ENCODE measurements around the gene SERPIND1.

DNA sequence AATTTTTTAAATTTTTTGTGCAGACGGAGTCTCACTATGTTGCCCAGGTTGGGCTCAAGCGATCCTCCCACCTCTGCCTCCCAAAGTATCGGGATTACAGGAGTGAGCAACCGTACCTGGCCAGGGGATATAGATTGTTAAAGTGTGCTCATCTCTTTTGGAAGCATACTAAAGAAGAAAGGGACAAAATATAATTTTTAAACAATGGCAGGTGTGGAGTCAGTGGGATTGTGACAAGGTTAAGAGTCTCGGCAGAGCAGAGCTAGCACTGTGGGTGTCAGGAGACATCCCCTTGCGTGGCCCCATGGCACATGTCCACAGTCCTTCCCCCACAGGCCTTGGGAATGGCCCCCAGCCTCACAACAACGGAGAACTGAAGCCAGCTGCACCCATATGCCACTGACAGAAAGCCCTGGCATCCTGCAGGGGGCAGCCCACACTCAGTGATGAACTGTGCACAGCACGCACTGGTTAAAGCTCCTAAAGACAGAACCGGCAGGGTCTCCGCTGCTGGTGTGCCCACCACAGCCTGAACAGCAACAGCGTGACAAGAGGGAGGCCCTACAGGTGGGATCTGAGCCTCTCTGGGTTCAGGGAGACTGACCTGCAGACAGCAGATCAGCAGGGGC, 29.9 kb downstream of the SERPIND1 start:
- TF ChIP-seq, protein P1, sequence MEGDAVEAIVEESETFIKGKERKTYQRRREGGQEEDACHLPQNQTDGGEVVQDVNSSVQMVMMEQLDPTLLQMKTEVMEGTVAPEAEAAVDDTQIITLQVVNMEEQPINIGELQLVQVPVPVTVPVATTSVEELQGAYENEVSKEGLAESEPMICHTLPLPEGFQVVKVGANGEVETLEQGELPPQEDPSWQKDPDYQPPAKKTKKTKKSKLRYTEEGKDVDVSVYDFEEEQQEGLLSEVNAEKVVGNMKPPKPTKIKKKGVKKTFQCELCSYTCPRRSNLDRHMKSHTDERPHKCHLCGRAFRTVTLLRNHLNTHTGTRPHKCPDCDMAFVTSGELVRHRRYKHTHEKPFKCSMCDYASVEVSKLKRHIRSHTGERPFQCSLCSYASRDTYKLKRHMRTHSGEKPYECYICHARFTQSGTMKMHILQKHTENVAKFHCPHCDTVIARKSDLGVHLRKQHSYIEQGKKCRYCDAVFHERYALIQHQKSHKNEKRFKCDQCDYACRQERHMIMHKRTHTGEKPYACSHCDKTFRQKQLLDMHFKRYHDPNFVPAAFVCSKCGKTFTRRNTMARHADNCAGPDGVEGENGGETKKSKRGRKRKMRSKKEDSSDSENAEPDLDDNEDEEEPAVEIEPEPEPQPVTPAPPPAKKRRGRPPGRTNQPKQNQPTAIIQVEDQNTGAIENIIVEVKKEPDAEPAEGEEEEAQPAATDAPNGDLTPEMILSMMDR (IDR thresholded peaks at IDR 0.05; ENCODE audit: poor library complexity): peak; percentile 52
- TF ChIP-seq EZH2 (IDR thresholded peaks at IDR 0.05; ENCODE audit: borderline replicate concordance) (no peak), EZH2phosphoT487 (IDR thresholded peaks at IDR 0.05; ENCODE audit: low read depth, severe bottlenecking, unreplicated experiment) (no peak)
